Measurements from ENCODE around the gene ZMYM3.

- TF ChIP-seq CTCF (conservative IDR thresholded peaks at IDR 0.05; ENCODE audit: low read depth, low read length) (no peak), CHD1 (IDR thresholded peaks at IDR 0.05; ENCODE audit: low read depth, low read length) (no peak), RCOR1 (IDR thresholded peaks at IDR 0.05; ENCODE audit: insufficient replicate concordance, low read length) (no peak), SMC3 (IDR thresholded peaks at IDR 0.05; ENCODE audit: low read depth, low read length) (no peak), MXI1 (IDR thresholded peaks at IDR 0.05; ENCODE audit: borderline replicate concordance, low read depth, low read length) (no peak), POLR2A (IDR thresholded peaks at IDR 0.05; ENCODE audit: low read depth, low read length) (no peak), MAZ (IDR thresholded peaks at IDR 0.05; ENCODE audit: borderline replicate concordance, low read depth, low read length) (no peak), ELK1 (IDR thresholded peaks at IDR 0.05; ENCODE audit: borderline replicate concordance, low read depth, low read length) (no peak), CEBPB (IDR thresholded peaks at IDR 0.05; ENCODE audit: low read depth, low read length) (no peak), RAD21 (IDR thresholded peaks at IDR 0.05; ENCODE audit: low read length) (no peak), FOS (IDR thresholded peaks at IDR 0.05; ENCODE audit: low read depth, low read length) (no peak), USF2 (IDR thresholded peaks at IDR 0.05; ENCODE audit: low read depth, low read length) (no peak), MAFK (IDR thresholded peaks at IDR 0.05; ENCODE audit: low read depth, low read length) (no peak), RFX5 (IDR thresholded peaks at IDR 0.05; ENCODE audit: low read depth, low read length) (no peak)
These were observed 16.0 kb upstream of the ZMYM3 start for GRCh38 chrX:71269801-71270395.

All from IMR-90 (cell line).